ENCODE results near the gene SEC14L1. TPM values are rescaled to one million over a fixed set of nuclear protein-coding genes. Genes with fewer than 3 reads are reported as not detected.
A peak's percentile ranks its signal among the peaks of the same experiment; 100 is the strongest.

The SEC14L1 gene
- total RNA-seq, 1 experiment from 2014 or later: 76.0 TPM

DNA sequence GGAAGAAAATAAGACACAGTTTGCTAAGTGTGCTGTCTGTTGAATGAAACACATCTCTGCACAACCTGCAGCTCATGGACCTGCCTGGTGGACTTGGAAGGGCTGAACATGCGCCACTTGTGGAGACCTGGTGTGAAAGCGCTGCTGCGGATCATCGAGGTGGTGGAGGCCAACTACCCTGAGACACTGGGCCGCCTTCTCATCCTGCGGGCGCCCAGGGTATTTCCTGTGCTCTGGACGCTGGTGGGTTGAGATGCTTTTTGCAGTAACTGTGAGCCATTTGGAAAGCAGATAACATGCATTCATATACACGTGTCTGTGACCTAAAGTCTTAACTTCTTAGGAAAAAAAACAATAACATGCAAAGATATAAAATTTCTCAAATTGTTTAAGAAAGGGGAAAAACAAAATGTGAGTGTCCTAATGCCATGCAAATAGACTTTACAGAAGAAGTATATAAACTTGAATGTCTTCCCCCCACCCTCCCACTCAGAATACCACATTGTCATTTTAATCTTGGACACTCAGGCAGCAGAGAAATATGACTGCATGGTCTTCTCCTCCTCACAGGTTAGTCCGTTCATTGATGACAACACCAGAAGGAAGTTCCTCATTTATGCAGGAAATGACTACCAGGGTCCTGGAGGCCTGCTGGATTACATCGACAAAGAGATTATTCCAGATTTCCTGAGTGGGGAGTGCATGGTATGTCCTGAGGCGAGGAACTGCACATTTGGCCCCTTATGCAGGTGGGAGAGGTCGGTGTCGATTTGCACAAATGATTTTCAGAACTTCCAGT, 65.6 kb downstream of the SEC14L1 start:
- no peak overlapping the region for H3K4me3 ChIP-seq
- peaks cover 12% of the 10 kb centered on the region for H3K4me1 ChIP-seq (replicated peaks)
- H3K27me3 ChIP-seq (replicated peaks): no peaks in the 10 kb centered on the region
- no peaks in the 10 kb centered on the region for H3K9me3 ChIP-seq (replicated peaks)
- no peak for DNase-seq (ENCODE audit: low read depth in 1 of 2, low spot score in 2 of 2)
- peaks cover 99% of the 10 kb centered on the region for H3K36me3 ChIP-seq
- H3K27ac ChIP-seq: no peak overlapping the region

- Histone ChIP-seq H3K9me3 (replicated peaks) (no peaks in the 10 kb centered on the region), H3K4me1 (replicated peaks) (peaks cover 12% of the 10 kb centered on the region), H3K27ac (no peak overlapping the region), H3K4me3 (no peak overlapping the region), H3K27me3 (replicated peaks) (no peaks in the 10 kb centered on the region), H3K36me3 (peaks cover 99% of the 10 kb centered on the region)
- no peak for DNase-seq (ENCODE audit: low read depth in 1 of 2, low spot score in 2 of 2)
Observed at GRCh38 chr17:77207689-77208216, 67.0 kb downstream of the SEC14L1 start.

GRCh38 chr17:77208217-77208808, 67.5 kb downstream of the SEC14L1 start:
- Histone ChIP-seq H3K9me3 (replicated peaks) (no peaks in the 10 kb centered on the region), H3K27me3 (replicated peaks) (no peaks in the 10 kb centered on the region), H3K36me3 (peaks cover 99% of the 10 kb centered on the region), H3K4me1 (replicated peaks) (peaks cover 12% of the 10 kb centered on the region), H3K27ac (no peak overlapping the region; the same call in 1 of the 2 replicates), H3K4me3 (no peak overlapping the region)
- DNase-seq (ENCODE audit: low read depth in 1 of 2, low spot score in 2 of 2): peak in 1 of 2 experiments; percentile 57

DNA sequence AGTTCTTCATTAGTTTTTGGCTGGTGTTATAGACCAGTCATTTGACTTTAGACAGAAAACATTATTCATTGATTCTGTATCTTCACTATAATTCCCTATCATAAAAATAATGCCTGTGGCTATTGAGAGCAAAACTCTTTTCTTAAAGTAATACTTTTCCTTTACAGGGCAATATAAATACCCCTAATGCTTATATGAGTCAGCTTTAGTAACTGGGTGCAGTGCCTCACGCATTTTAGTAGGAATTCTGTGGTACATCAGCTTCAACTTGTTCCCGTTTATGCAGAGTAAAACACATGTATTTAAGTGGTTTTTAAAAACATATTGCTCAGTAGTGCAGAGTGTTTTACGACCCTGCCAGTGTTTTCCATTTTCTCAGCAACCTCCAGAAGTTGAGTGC, 68.1 kb downstream of the SEC14L1 start:
- no peak overlapping the region for H3K4me3 ChIP-seq
- peaks cover 12% of the 10 kb centered on the region for H3K4me1 ChIP-seq (replicated peaks)
- no peaks in the 10 kb centered on the region for H3K27me3 ChIP-seq (replicated peaks)
- DNase-seq (ENCODE audit: low read depth in 1 of 2, low spot score in 2 of 2): no peak
- peaks cover 99% of the 10 kb centered on the region for H3K36me3 ChIP-seq
- no peaks in the 10 kb centered on the region for H3K9me3 ChIP-seq (replicated peaks)
- H3K27ac ChIP-seq: no peak overlapping the region; the same call in 1 of the 2 replicates

GRCh38 chr17:77209330-77209748, 68.6 kb downstream of the SEC14L1 start:
- no peak for DNase-seq (ENCODE audit: low read depth in 1 of 2, low spot score in 2 of 2)
- no peak overlapping the region for H3K27ac ChIP-seq
- H3K36me3 ChIP-seq: peaks cover 99% of the 10 kb centered on the region

GRCh38 chr17:77210331-77210730, 69.6 kb downstream of the SEC14L1 start:
- Histone ChIP-seq H3K27ac (no peak overlapping the region), H3K9me3 (replicated peaks) (no peaks in the 10 kb centered on the region), H3K27me3 (replicated peaks) (no peaks in the 10 kb centered on the region), H3K36me3 (peaks cover 99% of the 10 kb centered on the region), H3K4me1 (replicated peaks) (peaks cover 12% of the 10 kb centered on the region), H3K4me3 (no peak overlapping the region)
- no peak for DNase-seq (ENCODE audit: low read depth in 1 of 2, low spot score in 2 of 2)

More at GRCh38 chr17:77209330-77209748, 68.6 kb downstream of the SEC14L1 start:
- H3K9me3 ChIP-seq (replicated peaks): no peaks in the 10 kb centered on the region
- no peaks in the 10 kb centered on the region for H3K27me3 ChIP-seq (replicated peaks)
- H3K4me1 ChIP-seq (replicated peaks): peaks cover 12% of the 10 kb centered on the region
- no peak overlapping the region for H3K4me3 ChIP-seq

- no peaks in the 10 kb centered on the region for H3K9me3 ChIP-seq (replicated peaks)
- no peak overlapping the region for H3K27ac ChIP-seq
- no peak overlapping the region for H3K4me3 ChIP-seq
- H3K4me1 ChIP-seq (replicated peaks): peaks cover 12% of the 10 kb centered on the region
- no peaks in the 10 kb centered on the region for H3K27me3 ChIP-seq (replicated peaks)
- peaks cover 93% of the 10 kb centered on the region for H3K36me3 ChIP-seq
- DNase-seq (ENCODE audit: low read depth in 1 of 2, low spot score in 2 of 2): no peak
Observed at GRCh38 chr17:77210946-77211541, 70.3 kb downstream of the SEC14L1 start.

DNA sequence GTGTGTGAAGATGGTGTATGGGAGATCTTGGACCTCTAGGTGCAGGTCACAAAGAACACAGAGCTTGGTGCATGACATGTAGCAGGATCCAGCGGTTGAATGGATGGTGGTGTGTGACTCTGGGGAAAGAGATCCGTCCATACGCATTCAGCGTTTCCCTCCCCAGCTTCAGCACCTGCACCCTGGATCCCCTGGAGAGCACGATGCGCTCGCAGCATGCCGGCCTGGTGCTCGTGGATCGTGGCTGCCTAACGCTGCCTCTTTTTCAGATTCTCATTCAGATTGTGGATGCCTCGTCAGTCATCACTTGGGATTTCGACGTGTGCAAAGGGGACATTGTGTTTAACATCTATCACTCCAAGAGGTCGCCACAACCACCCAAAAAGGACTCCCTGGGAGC, 70.9 kb downstream of the SEC14L1 start:
- Histone ChIP-seq H3K27ac (no peak overlapping the region), H3K27me3 (replicated peaks) (no peaks in the 10 kb centered on the region), H3K9me3 (replicated peaks) (no peaks in the 10 kb centered on the region), H3K4me1 (replicated peaks) (peaks cover 15% of the 10 kb centered on the region), H3K4me3 (no peak overlapping the region), H3K36me3 (peaks cover 91% of the 10 kb centered on the region)
- no peak for DNase-seq (ENCODE audit: low read depth in 1 of 2, low spot score in 2 of 2)

DNA sequence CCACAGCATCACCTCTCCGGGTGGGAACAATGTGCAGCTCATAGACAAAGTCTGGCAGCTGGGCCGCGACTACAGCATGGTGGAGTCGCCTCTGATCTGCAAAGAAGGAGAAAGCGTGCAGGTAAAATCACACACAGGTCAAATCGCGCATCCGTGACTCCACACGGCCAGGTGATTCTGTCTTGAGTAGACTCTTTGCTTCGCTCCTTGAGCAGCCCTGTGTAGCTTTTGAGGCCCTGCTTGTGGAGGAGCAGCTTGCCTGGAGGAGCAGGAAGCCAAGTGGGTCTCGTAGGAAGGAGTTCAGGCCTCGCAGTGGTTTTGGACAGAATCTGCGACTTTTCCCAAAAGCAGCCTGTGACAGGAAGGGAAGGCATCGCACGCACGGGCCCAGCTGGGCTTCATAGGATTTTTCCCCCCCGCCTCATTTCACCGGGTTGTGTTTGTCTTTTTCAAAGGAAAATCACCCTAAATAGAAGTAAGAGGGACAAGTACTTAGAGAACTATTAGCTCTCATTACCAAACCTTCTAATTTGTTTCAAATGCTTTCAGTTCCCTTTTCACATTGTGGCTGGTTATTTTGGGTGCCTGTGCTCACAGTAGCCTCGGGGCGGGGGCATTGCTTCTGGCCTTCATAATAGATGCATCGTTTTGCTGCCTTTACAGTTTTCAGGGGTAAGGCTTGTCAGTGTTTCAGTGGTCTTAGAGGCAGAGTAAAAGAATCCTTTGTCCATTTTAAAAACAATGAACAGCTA, 71.5 kb downstream of the SEC14L1 start:
- Histone ChIP-seq H3K36me3 (peaks cover 93% of the 10 kb centered on the region), H3K4me1 (replicated peaks) (peaks cover 15% of the 10 kb centered on the region), H3K4me3 (no peak overlapping the region), H3K9me3 (replicated peaks) (no peaks in the 10 kb centered on the region), H3K27ac (no peak overlapping the region), H3K27me3 (replicated peaks) (no peaks in the 10 kb centered on the region)
- DNase-seq (ENCODE audit: low read depth in 1 of 2, low spot score in 2 of 2): no peak

- no peak overlapping the region for H3K4me3 ChIP-seq
- H3K9me3 ChIP-seq (replicated peaks): no peaks in the 10 kb centered on the region
- H3K4me1 ChIP-seq (replicated peaks): peaks cover 11% of the 10 kb centered on the region
- H3K36me3 ChIP-seq: peaks cover 93% of the 10 kb centered on the region
- no peaks in the 10 kb centered on the region for H3K27me3 ChIP-seq (replicated peaks)
- H3K27ac ChIP-seq: no peak overlapping the region
- DNase-seq (ENCODE audit: low read depth in 1 of 2, low spot score in 2 of 2): no peak
Observed at GRCh38 chr17:77212833-77213777, 72.3 kb downstream of the SEC14L1 start.

DNA sequence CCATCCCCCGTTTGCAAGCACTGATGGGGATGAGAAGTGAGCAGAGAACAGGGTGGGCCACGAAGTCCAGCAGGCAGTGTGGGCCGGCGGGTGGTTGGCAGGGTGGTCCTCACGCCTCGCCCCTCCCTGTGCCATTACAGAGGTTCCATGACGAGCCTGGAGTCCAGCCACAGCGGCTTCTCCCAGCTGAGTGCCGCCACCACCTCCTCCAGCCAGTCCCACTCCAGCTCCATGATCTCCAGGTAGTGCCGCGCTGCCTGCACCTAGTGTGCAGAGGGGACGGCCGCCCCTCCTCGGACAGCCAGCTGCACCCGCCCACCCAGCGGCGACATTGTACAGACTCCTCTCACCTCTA, 73.0 kb downstream of the SEC14L1 start:
- Histone ChIP-seq H3K9me3 (replicated peaks) (no peaks in the 10 kb centered on the region), H3K27me3 (replicated peaks) (no peaks in the 10 kb centered on the region), H3K27ac (no peak overlapping the region), H3K4me1 (replicated peaks) (peaks cover 4% of the 10 kb centered on the region), H3K36me3 (peaks cover 93% of the 10 kb centered on the region), H3K4me3 (no peak overlapping the region)
- DNase-seq (ENCODE audit: low read depth in 1 of 2, low spot score in 2 of 2): no peak

DNA sequence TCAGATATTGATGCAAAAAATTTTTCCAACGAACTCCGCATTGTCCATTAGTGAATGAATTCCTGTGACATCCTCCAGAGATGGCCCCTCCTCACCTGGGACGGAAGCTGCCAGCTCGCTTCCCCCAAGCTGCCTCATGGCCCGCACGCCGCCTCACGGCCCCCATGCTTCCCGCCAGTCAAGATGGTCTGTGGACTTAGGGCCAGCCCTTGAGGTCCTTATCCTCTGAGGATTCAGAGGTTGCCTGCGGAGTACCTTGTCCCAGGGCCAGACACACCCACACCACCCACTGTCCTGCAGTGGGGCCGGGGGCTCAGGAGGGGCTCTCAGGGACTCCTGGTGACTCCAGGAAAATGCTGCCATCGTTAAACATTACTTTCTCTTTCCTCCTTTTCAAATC, 73.6 kb downstream of the SEC14L1 start:
- DNase-seq (ENCODE audit: low read depth in 1 of 2, low spot score in 2 of 2): no peak
- Histone ChIP-seq H3K27ac (no peak overlapping the region), H3K27me3 (replicated peaks) (no peaks in the 10 kb centered on the region), H3K4me1 (replicated peaks) (0 out of 2 replicates have a peak, but pooled peaks cover 3% of the 10 kb centered on the region), H3K36me3 (peaks cover 93% of the 10 kb centered on the region), H3K9me3 (replicated peaks) (no peaks in the 10 kb centered on the region), H3K4me3 (no peak overlapping the region)
